Measurements from ENCODE around the gene GALNTL6.

DNA sequence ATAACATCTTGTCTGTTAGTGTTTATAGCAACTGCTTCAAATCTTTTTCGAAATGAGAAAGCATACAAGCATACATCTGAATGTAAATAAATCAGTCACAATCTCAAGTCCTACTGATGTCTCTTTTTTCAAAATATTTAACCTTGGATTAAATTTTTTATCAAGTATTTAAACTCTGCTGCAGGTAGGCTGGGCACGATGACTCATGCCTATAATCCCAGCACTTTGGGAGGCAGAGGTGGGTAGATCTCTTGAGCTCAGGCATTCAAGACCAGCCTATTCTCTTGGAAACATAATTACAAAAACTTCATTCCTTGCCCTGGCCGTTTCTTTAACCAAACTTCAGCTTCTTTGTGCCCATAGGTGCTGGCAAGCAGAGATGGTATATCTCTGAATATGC is 815.1 kb downstream of the GALNTL6 start:
- TF ChIP-seq POLR2AphosphoS5 (IDR thresholded peaks at IDR 0.05): no peak
- TF ChIP-seq POLR2A (IDR thresholded peaks at IDR 0.05): no peak
- no peak for TF ChIP-seq EP300 (IDR thresholded peaks at IDR 0.05)

Measured in suprapubic skin (tissue), 4 donors.